IPS DF 19.7 (cell line): ENCODE measurements around the gene BRF1.
"Not testable (repeated sequence)": the region's sequence is repeated elsewhere in the genome, so short reads cannot be mapped to it uniquely, and the experiment has no call there.

Experiments
- DNase-seq: peaks from one replicate; pipeline ENCODE4 v3.0.0-alpha.2; 2013; ENCODE audit warnings: low read depth, low spot score

Gene BRF1

GRCh38 chr14:105332350-105332874 is 31.6 kb upstream of the BRF1 start:
- no peak for DNase-seq

DNA sequence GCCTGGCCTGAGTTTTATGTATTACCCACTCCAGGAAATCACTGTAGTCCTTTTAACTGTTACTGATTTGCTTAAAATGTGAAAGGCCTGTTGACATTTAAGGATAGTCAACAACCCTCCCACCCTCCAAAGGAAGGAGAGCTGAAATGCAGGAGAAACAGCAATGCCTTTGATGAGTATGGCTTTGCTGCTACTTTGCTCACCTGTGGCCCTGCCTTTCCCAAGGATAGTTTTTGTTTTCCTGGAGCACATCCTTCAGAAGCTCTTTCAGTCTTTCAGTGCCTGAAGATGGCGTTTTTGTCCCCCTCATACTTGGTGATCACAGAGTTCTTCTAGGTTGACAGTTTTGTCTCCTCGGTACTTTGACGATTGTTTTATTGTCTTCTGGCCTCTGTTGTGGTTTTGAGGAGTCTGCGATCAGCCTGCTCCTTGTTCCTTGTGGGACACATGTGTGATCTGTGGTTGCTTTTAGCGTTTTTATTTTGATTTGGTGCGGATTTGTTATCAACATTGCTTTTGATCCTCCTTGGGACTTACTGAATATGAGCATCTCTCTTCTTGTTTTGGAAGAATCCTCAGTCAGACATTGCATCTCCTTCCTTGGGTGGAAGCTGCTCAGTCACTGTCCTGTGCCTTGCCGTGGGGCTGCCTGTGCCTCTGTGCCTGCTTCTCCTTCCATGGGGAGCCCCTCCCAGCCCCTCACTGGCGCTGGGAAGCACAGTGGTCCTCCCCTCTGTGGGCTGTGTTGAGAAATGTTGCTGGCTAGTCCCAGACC is 31.0 kb upstream of the BRF1 start:
- DNase-seq: no peak

DNA sequence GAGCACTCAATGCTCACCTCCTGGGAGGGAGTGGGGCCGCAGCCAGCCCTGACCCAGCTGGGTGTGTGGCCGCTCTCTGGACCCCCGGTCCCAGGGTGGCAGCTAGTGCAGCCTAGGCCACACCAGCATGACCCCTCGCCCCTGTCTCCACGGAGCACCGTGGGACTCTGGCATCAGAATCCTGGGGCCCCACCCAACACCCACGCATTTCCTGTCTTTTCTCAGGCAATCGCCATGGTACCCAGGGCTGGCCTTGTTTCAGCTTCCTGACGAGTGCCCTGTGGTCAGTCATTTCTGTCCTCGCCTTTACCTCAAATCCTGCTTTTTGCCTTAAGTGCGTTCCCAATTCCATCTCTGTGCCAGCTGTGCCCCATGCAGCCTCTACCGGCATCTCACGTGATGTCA is 29.7 kb upstream of the BRF1 start:
- no peak for DNase-seq

DNA sequence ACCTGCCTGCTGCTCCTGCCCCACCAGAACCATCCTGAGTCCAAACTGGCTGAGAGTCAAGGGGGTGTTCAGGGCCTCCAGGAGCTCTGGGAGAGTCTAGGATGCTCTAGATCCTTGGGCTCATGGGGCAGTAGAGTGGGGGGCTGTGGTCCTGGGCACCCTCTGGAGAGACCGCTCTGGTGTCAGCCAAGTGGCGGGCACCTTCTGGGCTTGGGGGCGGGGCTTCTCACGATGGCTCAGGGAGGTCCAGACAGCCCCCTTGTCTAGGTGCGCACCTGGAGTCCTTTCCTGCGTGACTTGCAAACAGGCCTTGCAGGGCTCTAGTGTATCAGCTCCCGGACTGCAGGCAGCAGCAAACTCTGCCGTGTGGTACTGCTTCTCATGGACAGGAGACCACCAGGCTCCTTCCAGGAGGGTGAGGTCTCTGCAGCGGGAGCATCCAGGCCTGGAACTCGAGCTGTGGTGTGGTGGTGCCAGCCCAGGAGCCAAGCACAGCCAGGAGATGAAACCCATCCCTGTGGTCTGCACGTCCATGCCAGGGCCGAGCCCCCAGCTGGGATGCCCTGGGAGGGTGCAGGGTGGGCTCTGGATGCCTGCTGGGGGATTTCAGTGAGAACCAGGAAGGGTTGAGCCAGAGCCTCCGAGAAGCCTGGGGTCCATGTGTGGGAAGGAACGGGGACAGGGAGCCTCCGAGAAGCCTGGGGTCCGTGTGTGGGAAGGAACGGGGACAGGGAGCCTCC is 28.8 kb upstream of the BRF1 start:
- DNase-seq: no peak

GRCh38 chr14:105328678-105329390 is 28.0 kb upstream of the BRF1 start:
- no peak for DNase-seq

DNA sequence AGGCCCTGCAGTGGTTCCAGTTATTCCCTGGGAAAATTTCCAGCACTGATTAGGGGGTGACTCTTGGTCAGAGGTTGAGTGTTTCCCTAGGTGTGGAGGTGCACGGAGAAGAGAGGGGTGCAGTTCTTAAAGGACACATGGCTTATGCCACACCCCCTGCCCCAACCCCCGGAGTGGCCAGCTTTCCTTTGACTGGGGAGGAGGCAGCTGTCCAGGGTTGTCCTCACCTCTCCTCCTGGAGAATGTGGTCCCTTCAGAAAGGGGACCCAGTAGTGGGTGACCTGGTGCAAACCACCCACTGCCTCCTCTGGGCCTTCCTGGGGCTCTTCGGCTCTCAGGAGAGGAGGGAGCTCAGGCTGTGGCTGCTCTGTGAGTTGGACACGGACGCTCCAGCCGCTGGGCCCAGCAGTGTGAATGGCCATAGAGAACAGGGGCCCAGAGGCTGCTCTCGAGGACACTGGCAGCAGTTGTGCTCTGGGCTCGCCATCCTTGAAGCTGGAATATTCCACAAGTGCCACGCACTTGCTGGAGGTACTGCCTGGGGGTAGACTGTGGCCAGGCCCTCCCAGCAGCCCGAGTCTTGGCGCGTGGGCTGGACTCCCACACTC is 27.4 kb upstream of the BRF1 start:
- no peak for DNase-seq

- not testable (repeated sequence) for DNase-seq
Measured at GRCh38 chr14:105327695-105328045, 26.9 kb upstream of the BRF1 start.

DNA sequence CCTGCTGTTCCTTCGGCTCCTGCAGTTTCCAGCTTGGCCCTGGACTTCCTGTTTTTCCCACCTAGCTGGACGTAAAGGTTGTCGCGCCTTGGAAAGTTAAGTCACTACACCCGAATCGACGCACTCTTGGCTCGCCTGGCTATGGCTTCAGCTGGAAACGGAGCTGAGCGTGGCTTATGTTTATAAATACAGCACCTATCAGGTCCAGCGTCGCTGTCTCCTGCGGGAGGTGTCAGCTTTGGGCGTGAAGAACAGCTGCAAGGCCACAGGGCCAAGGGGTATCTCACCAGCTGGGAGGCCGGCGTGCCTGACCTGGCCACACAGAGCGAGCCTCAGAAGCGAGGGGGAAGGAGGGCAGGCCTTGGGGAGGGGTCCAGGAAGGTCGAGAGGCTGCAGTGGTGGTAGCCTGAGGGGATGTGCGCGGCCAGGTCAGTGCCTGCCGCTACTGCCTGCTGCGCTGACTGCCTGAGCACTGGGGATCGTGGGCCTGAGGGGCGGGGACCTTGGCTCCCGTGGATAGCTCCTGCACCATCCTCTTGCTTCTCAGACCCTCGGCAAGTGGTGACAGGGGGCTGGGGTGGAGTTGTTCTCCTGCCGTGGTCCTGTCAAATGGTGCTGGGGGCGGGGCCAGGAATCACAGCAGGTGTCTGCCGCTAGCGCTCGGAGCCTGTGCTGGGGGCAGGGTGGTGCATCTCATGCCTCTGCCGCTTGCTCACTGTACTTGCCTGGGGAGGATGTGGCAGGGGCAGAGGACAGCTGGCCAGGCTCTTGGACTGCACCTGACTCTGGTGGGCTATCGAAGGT is 26.3 kb upstream of the BRF1 start:
- DNase-seq: no peak

DNA sequence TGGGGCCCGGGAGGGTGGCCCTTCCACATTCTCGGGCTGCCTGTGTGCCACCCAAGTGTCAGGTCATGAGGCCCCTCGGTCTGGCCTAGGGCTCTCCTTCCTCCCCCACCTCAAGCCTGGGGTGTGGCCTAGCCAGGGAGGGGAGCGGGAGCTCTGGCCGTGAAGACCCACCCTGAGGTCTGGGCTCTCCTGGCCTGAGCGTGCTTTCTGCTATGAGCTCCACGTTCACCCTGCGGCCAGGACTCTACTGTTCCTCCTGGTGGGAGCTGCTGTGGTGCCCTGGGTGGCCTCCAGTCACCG is 25.7 kb upstream of the BRF1 start:
- DNase-seq: no peak

DNA sequence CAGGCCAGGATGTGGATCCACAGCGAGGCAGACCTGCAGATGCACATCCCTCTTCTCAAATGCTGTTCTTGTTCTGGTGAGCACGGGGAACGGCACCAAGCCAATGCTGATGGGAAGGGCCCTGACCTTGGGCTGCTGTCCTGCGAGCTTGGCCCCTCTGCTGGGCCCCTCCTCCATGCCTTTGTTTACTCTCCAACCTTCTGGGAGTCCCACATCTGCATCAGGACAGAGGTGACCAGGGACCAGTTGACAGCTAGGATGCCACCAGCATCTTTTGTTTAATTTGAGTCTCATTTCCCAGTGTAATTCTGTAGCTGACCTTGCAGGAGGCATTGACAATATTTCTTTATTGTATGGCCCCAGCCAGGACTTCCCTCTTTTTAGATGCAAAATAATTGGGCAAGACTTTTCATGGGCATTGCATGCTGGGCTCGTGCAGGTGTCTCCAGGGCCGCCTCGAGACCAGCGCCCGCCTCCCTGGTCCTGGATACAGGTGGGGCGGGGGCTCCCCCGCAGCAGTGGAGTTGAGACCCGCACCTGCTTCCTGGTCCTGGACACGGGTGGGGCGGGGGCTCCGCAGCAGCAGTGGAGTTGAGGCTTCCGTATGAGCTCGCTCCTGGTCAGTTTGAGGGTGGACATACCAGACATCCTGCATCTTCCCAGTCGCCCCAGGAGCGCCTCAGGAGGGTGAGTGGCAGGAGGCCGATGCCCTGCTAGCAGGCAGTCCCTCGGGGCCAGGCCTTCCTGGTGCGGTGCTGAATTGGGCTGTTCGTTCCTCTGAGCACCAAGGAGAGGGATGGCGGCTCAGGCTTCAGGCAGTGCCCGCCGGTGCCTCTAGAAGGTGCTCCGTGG is 25.1 kb upstream of the BRF1 start:
- no peak for DNase-seq

DNA sequence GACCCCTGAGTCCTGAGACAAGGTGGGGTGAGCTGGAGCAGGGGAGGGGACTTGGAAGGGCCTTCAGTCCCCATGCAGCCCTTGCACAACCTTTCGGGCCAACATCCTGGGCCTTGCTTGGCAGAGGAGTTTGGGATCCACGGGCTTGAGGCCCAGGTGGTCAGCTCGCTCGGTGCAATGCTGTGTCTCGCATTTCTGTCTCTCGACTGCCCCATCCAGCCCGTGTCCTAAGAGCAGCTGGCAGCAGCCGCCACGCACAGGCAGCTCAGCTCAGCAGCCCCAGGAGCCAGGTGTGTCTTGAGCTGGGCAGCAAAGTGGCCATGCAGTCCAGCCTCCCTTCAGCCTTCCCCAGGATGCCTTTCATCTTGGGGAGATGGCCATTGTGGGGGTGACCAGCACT is 24.5 kb upstream of the BRF1 start:
- DNase-seq: no peak

DNA sequence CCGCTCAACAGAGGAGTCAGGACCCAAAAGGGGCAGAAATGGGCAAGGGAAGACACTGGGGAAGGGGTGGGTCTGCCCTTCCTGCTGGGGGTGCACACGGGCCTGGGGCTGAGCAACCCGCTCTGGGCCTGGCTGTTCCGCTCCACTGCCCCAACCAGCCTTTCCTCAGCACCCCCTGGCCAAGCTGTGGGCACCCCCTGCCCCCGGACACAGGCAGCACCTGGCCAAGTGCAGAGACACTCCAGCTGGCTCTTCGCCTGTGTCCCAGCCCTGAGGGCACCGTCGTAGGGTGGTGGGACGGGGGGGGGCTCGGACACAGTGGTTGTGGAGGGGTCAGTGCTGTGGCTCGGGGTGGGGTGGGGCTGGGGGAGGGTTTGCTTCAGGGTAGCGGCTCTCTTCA is 24.1 kb upstream of the BRF1 start:
- DNase-seq: no peak

- no peak for DNase-seq
Measured at GRCh38 chr14:105324080-105324778, 23.4 kb upstream of the BRF1 start.

GRCh38 chr14:105323663-105324062 is 22.9 kb upstream of the BRF1 start:
- no peak for DNase-seq

- no peak for DNase-seq
Measured at GRCh38 chr14:105322791-105323556, 22.2 kb upstream of the BRF1 start.

DNA sequence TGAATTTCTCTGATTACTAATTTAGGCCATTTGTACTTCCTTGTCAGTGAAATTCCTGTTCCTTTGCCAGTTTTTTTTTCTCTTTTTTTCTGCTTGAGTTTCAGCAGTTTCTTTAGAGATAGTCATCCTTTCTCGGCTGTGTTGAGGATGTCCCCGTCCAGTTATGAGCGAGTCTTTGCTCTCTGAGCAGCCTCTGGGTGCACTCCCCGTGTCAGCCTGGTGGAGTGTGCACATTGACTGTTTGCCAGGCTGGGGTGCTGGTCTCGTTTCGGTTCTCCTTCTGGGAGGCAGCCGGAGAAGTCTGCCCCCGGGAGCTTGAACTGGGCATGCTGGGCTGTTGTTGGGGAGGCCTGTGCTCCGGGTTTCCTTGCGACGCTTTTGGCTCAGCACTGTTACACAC is 16.7 kb upstream of the BRF1 start:
- DNase-seq: no peak

DNA sequence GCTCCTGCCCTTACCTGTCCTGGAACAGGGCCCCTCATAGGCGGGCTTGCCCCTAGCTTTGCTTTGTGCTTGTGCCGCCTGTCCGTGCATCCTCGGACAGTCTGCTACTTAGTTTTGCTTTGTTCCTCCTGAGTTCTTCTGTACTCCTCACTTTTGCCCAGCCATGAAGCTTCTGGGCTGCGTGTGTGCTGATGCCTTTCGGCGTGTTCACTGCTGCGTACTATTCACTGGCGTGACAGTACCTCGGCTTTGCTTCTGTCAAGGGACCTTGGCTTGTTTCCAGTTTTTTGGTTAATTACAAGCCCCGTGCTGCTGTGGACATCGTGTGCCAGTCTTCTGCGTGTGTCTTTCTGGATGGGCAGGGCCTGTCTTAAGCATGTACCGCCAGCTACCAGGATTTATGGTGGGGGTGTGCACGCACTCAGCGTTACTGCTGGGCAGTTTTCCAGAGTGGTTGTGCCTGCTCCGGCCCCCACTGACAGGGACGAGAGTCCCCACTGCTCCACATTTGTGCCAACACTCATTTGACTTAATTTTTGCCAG is 16.2 kb upstream of the BRF1 start:
- no peak for DNase-seq

DNA sequence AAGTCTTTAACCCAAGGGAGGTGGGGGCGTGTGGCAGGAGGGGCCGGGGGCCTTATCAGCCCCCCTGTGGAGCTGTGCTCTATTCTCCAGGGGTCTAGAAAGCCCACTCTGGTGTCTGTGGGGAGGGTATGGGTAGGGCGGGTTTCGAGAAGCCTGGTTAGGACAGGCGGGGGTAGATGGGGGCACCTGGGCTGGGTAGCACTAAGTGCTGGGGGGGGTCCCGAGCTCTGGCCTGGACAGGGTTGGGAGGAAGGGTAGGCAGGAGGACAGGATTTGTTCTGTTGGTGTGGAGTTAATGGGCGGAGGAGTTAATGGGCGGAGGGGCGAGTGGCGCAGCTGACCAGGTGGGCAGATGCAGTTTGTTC is 15.8 kb upstream of the BRF1 start:
- DNase-seq: no peak
